Measurements from ENCODE around the gene GRPEL1. TPM values are rescaled to one million over a fixed set of nuclear protein-coding genes. Genes with fewer than 3 reads are reported as not detected.

Gene GRPEL1
- total and polyA plus RNA-seq, 2 of the 4 experiments (the other 2 are of a cell fraction): 33.0 to 33.9 TPM

DNA sequence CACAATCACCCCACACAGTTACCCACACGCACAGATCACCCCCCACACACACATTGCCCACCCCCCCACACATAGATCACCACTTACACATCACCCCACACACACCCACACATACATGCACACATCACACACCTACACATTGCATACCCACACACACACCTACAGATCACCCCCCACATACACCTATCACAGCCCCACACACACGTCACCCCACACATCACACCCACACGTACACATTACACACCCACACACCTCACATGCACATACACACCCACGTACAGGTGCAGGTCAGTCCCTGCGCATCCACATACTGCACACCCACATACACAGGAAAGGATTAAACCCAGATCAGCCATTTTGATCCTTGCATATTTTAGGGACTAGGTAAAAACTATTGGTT lies 40.0 kb downstream of the GRPEL1 start:
- no peaks in the 10 kb centered on the region; the same call in 1 of the 2 replicates for H4K20me1 ChIP-seq (ENCODE audit: insufficient read depth, low read length)

More for the DNA sequence above, 40.0 kb downstream of the GRPEL1 start:
- no peak overlapping the region for H3K23ac ChIP-seq (ENCODE audit: low read depth, low read length)
- 79% methylated on average over 2 of the region's 5 CpGs; no CpG with 5 or more reads in 1 of the 2 experiments for WGBS, 2 experiments (ENCODE audit: extremely low coverage in 2 of 2, insufficient read length in 1 of 2)
- H3K18ac ChIP-seq (ENCODE audit: low read depth, low read length): no peak overlapping the region
- no peak overlapping the region for H2BK20ac ChIP-seq (ENCODE audit: low read depth, low read length)
- no peaks in the 10 kb centered on the region for H3K9me3 ChIP-seq (ENCODE audit: control insufficient read depth, insufficient read depth, low read length)
- H4K5ac ChIP-seq (ENCODE audit: low read depth, low read length): no peak overlapping the region
- no peak overlapping the region for H3K4me3 ChIP-seq (ENCODE audit: insufficient read depth, low read depth, low read length)
- DNase-seq: no peak
- no peak overlapping the region for H2BK15ac ChIP-seq (ENCODE audit: low read depth, low read length)
- no peak overlapping the region for H4K91ac ChIP-seq (ENCODE audit: insufficient read depth, low read depth, low read length)
- no peak overlapping the region for H2BK120ac ChIP-seq (ENCODE audit: low read depth, low read length)
- dilution Hi-C loops (cut with HindIII; ENCODE audit: low sequenced_read_pairs, unreplicated experiment) (no loop called here), intact Hi-C loops (cut with micrococcal nuclease) (no loop called here), in situ Hi-C loops (cut with MboI; ENCODE audit: low sequenced_read_pairs) (no loop called here)
- no peak for ATAC-seq (ENCODE audit: low read depth)
- H3K4ac ChIP-seq (ENCODE audit: low read depth, low read length): no peak overlapping the region
- no TSS peak for BruUV-seq (replicated peaks)
- ChIA-PET CTCF (no interaction called here), POLR2A (ENCODE audit: unreplicated experiment) (no interaction called here)
- no peak overlapping the region for H3K14ac ChIP-seq (replicated peaks; ENCODE audit: low read depth, low read length)
- H3K27me3 ChIP-seq (ENCODE audit: control insufficient read depth, insufficient read depth, low read length): no peaks in the 10 kb centered on the region
- H3K56ac ChIP-seq (ENCODE audit: extremely low read depth, insufficient read depth, low read length): no peak overlapping the region
- H2AK5ac ChIP-seq (ENCODE audit: low read depth, low read length): no peak overlapping the region
- no peak for TF ChIP-seq MXI1 (IDR thresholded peaks at IDR 0.05; ENCODE audit: borderline replicate concordance, low read depth, low read length)
- no peak for TF ChIP-seq RFX5 (IDR thresholded peaks at IDR 0.05; ENCODE audit: low read depth, low read length)
- no peak for TF ChIP-seq MAZ (IDR thresholded peaks at IDR 0.05; ENCODE audit: borderline replicate concordance, low read depth, low read length)
- TF ChIP-seq BHLHE40 (IDR thresholded peaks at IDR 0.05; ENCODE audit: low read depth, low read length): no peak
- TF ChIP-seq MAFK (IDR thresholded peaks at IDR 0.05; ENCODE audit: low read depth, low read length): no peak
- H3K27ac ChIP-seq (ENCODE audit: insufficient read depth, low read length): no peak overlapping the region
- H2AFZ ChIP-seq (replicated peaks; ENCODE audit: low read length, poor library complexity): no peak overlapping the region
- H3K79me1 ChIP-seq (ENCODE audit: low read depth in 1 of 2, low read length in 2 of 2): peaks cover 9 to 42% of the 10 kb centered on the region in 2 experiments; a peak in 3 of 4 replicates
- H3K4me1 ChIP-seq (ENCODE audit: control insufficient read depth, insufficient read depth, low read length): peaks cover 3% of the 10 kb centered on the region
- no peak overlapping the region for H4K8ac ChIP-seq (ENCODE audit: low read depth in 2 of 2, low read length in 2 of 2)
- no peak overlapping the region for H3K4me2 ChIP-seq (ENCODE audit: low read depth, low read length)
- no peak overlapping the region for H3K9ac ChIP-seq (ENCODE audit: low read depth, low read length)
- H2AK9ac ChIP-seq (replicated peaks; ENCODE audit: low read depth, low read length, poor library complexity): no peak overlapping the region
- H3K9me1 ChIP-seq (ENCODE audit: insufficient read depth, low read length): peaks cover 17% of the 10 kb centered on the region
- peak overlapping the region; percentile 79 for H2BK5ac ChIP-seq (ENCODE audit: low read depth, low read length, poor library complexity, severe bottlenecking)
- peaks cover 64% of the 10 kb centered on the region for H3K36me3 ChIP-seq (ENCODE audit: control insufficient read depth, insufficient read depth, low read length)

All from IMR-90 (cell line).